HEK293 (cell line): ENCODE measurements around the gene ZNF438.

Experiments
- CTCF ChIA-PET: fragments of 350-600 bp; formaldehyde crosslinking; extraction: SDS; loops from one replicate; lab custom pipeline; 2021; ENCODE audit warnings: antibody characterized with exemption; lab: Yijun Ruan, JAX
- POLR2A ChIA-PET: fragments of 300-600 bp; formaldehyde crosslinking; extraction: SDS; loops from one replicate; lab custom pipeline; 2020; ENCODE audit warnings: antibody characterized with exemption, inconsistent platforms; lab: Yijun Ruan, JAX
- H3K27ac ChIP-seq: fragments of 200-500 bp; sonication (Bioruptor generic); 2 replicates; pipeline ENCODE4 v1.5.1; 2014; ENCODE audit warnings: low read depth, low read length, control low read depth, inconsistent platforms; ENCODE audit errors: extremely low read depth
- H3K36me3 ChIP-seq, 2 experiments: fragments of 200-500 bp in 1 of 2; sonication (Bioruptor generic) in 1 of 2; 1 replicate in 1 of 2; 2 replicates in 1 of 2; pipeline ENCODE4 v1.5.1; 2014 to 2017; ENCODE audit warnings: inconsistent platforms in 2 of 2, low read length in 2 of 2; ENCODE audit not compliant: control insufficient read depth in 2 of 2, insufficient read depth in 1 of 2
- H3K4me1 ChIP-seq: fragments of 200-500 bp; sonication (Bioruptor generic); 2 replicates; pipeline ENCODE4 v1.5.1; 2014; ENCODE audit warnings: mild to moderate bottlenecking, low read length, inconsistent platforms; ENCODE audit not compliant: control insufficient read depth, insufficient read depth
- H3K4me3 ChIP-seq: 2 replicates; pipeline ENCODE4 v1.5.1; 2011; ENCODE audit warnings: low read depth, mild to moderate bottlenecking, control low read depth, low read length, moderate library complexity
- H3K9me3 ChIP-seq: fragments of 200-500 bp; sonication (Bioruptor generic); 2 replicates; pipeline ENCODE4 v1.5.1; 2014; ENCODE audit warnings: low read depth, low read length, inconsistent platforms; ENCODE audit not compliant: control insufficient read depth, insufficient read depth
- BCL11A ChIP-seq: fragments of 450-650 bp; formaldehyde crosslinking; IDR thresholded peaks from 2 replicates; pipeline ENCODE4 v1.5.1; 2016; ENCODE audit warnings: low read depth, missing biosample characterization, missing genetic modification characterization
- BCL6B ChIP-seq: fragments of 450-650 bp; formaldehyde crosslinking; IDR thresholded peaks from 2 replicates; pipeline ENCODE4 v1.5.1; 2017; ENCODE audit warnings: missing biosample characterization, missing genetic modification characterization
- EGR2 ChIP-seq: fragments of 450-650 bp; formaldehyde crosslinking; IDR thresholded peaks from 2 replicates; pipeline ENCODE4 v1.5.1; 2016; ENCODE audit warnings: low read depth, missing biosample characterization, missing genetic modification characterization
- GLI2 ChIP-seq: fragments of 450-650 bp; formaldehyde crosslinking; IDR thresholded peaks from 2 replicates; pipeline ENCODE4; 2017; ENCODE audit warnings: missing biosample characterization, missing genetic modification characterization, low read depth, borderline replicate concordance
- HOXC10 ChIP-seq: sonication (generic); formaldehyde crosslinking; IDR thresholded peaks from 2 replicates; pipeline ENCODE4 v1.8.1; 2023; ENCODE audit warnings: mild to moderate bottlenecking, missing genetic modification reagents
- KLF1 ChIP-seq: fragments of 450-650 bp; formaldehyde crosslinking; IDR thresholded peaks from 2 replicates; pipeline ENCODE4 v1.5.1; 2016; ENCODE audit warnings: missing biosample characterization, missing genetic modification characterization
- KLF7 ChIP-seq: fragments of 450-650 bp; formaldehyde crosslinking; IDR thresholded peaks from 2 replicates; pipeline ENCODE4 v1.5.1; 2016; ENCODE audit warnings: missing biosample characterization, missing genetic modification characterization, borderline replicate concordance
- PRDM1 ChIP-seq: fragments of 450-650 bp; formaldehyde crosslinking; IDR thresholded peaks from 2 replicates; pipeline ENCODE4; 2016; ENCODE audit warnings: missing biosample characterization, missing genetic modification characterization
- RBAK ChIP-seq: fragments of 450-650 bp; formaldehyde crosslinking; IDR thresholded peaks from 2 replicates; pipeline ENCODE4 v1.5.1; 2016; ENCODE audit warnings: missing biosample characterization, missing genetic modification characterization
- SCRT1 ChIP-seq: fragments of 450-650 bp; formaldehyde crosslinking; IDR thresholded peaks from 2 replicates; pipeline ENCODE4 v1.5.1; 2016; ENCODE audit warnings: missing biosample characterization, missing genetic modification characterization, borderline replicate concordance
- SP3 ChIP-seq: fragments of 450-650 bp; formaldehyde crosslinking; IDR thresholded peaks from 2 replicates; pipeline ENCODE4 v1.5.1; 2016; ENCODE audit warnings: missing biosample characterization, missing genetic modification characterization
- WT1 ChIP-seq: fragments of 450-650 bp; formaldehyde crosslinking; IDR thresholded peaks from 2 replicates; pipeline ENCODE4 v1.5.1; 2016; ENCODE audit warnings: missing biosample characterization, missing genetic modification characterization
- ZBTB10 ChIP-seq: fragments of 450-650 bp; formaldehyde crosslinking; IDR thresholded peaks from 2 replicates; pipeline ENCODE4 v1.5.1; 2016; ENCODE audit warnings: missing biosample characterization, missing genetic modification characterization
- ZBTB11 ChIP-seq: fragments of 450-650 bp; formaldehyde crosslinking; conservative IDR thresholded peaks from 2 replicates; pipeline ENCODE4 v1.5.1; 2016; ENCODE audit warnings: low read depth, missing biosample characterization, missing genetic modification characterization
- ZFP69B ChIP-seq: fragments of 450-650 bp; formaldehyde crosslinking; IDR thresholded peaks from 2 replicates; pipeline ENCODE4 v1.5.1; 2016; ENCODE audit warnings: missing biosample characterization, missing genetic modification characterization
- ZNF221 ChIP-seq: fragments of 450-650 bp; formaldehyde crosslinking; IDR thresholded peaks from 2 replicates; pipeline ENCODE4 v1.5.1; 2017; ENCODE audit warnings: missing biosample characterization, missing genetic modification characterization, borderline replicate concordance
- ZNF223 ChIP-seq: fragments of 450-650 bp; formaldehyde crosslinking; IDR thresholded peaks from 2 replicates; pipeline ENCODE4 v1.5.1; 2016; ENCODE audit warnings: missing biosample characterization, missing genetic modification characterization
- ZNF266 ChIP-seq: fragments of 450-650 bp; formaldehyde crosslinking; IDR thresholded peaks from 2 replicates; pipeline ENCODE4 v1.5.1; 2016; ENCODE audit warnings: missing biosample characterization, missing genetic modification characterization, low read depth
- ZNF37A ChIP-seq: fragments of 450-650 bp; IDR thresholded peaks from 2 replicates; pipeline ENCODE4 v1.5.1; 2018; ENCODE audit warnings: missing biosample characterization, missing genetic modification characterization
- ZNF510 ChIP-seq: fragments of 450-650 bp; formaldehyde crosslinking; IDR thresholded peaks from 2 replicates; pipeline ENCODE4 v1.5.1; 2018; ENCODE audit warnings: mild to moderate bottlenecking, missing genetic modification characterization, missing biosample characterization; ENCODE audit not compliant: insufficient replicate concordance
- ZNF549 ChIP-seq: fragments of 450-650 bp; IDR thresholded peaks from 2 replicates; pipeline ENCODE4 v1.5.1; 2018; ENCODE audit warnings: missing biosample characterization, missing genetic modification characterization, mild to moderate bottlenecking, inconsistent platforms, moderate library complexity
- ZNF558 ChIP-seq: fragments of 450-650 bp; formaldehyde crosslinking; IDR thresholded peaks from 2 replicates; pipeline ENCODE4 v1.5.1; 2016; ENCODE audit warnings: missing biosample characterization, missing genetic modification characterization
- ZNF560 ChIP-seq: fragments of 450-650 bp; formaldehyde crosslinking; IDR thresholded peaks from 2 replicates; pipeline ENCODE4 v1.5.1; 2017; ENCODE audit warnings: missing biosample characterization, missing genetic modification characterization, borderline replicate concordance
- ZNF561 ChIP-seq: fragments of 450-650 bp; IDR thresholded peaks from 2 replicates; pipeline ENCODE4 v1.5.1; 2018; ENCODE audit warnings: missing biosample characterization, missing genetic modification characterization, borderline replicate concordance
- ZNF600 ChIP-seq: fragments of 450-650 bp; formaldehyde crosslinking; IDR thresholded peaks from 2 replicates; pipeline ENCODE4 v1.5.1; 2016; ENCODE audit warnings: missing biosample characterization, missing genetic modification characterization
- ZNF626 ChIP-seq: fragments of 450-650 bp; sonication (Bioruptor Pico); formaldehyde crosslinking; IDR thresholded peaks from 2 replicates; pipeline ENCODE4 v1.5.1; 2018; ENCODE audit warnings: missing biosample characterization, missing genetic modification characterization, inconsistent platforms
- ZNF677 ChIP-seq: fragments of 450-650 bp; IDR thresholded peaks from 2 replicates; pipeline ENCODE4 v1.5.0; 2018; ENCODE audit warnings: missing biosample characterization, mild to moderate bottlenecking, missing genetic modification characterization, moderate library complexity
- ZNF747 ChIP-seq: fragments of 450-650 bp; formaldehyde crosslinking; IDR thresholded peaks from 2 replicates; pipeline ENCODE4 v1.5.1; 2016; ENCODE audit warnings: missing biosample characterization, missing genetic modification characterization
- ZSCAN4 ChIP-seq: fragments of 450-650 bp; formaldehyde crosslinking; IDR thresholded peaks from 2 replicates; pipeline ENCODE4 v1.5.1; 2017; ENCODE audit warnings: missing biosample characterization, missing genetic modification characterization

ZNF438 gene

GRCh38 chr10:31033147-31033546 lies 1.5 kb upstream of the ZNF438 start:
- no peak overlapping the region for H3K4me3 ChIP-seq
- CTCF ChIA-PET = no interaction called here

GRCh38 chr10:31032258-31033132 lies 830 bp upstream of the ZNF438 start:
- H3K36me3 ChIP-seq = no peaks in the 10 kb centered on the region
- CTCF ChIA-PET = interaction anchor here (0.6 to 1.4 kb wide), 3 partner anchors 51 to 483 kb away, joined by 3 to 6 read pairs (median 4); no protein-coding TSS in a partner anchor
- POLR2A ChIA-PET = interaction anchor here (0.7 to 1.5 kb wide), 9 partner anchors 11 to 727 kb away, joined by 3 to 9 read pairs (median 3); no protein-coding TSS in a partner anchor
- H3K4me1 ChIP-seq = peaks cover 10% of the 10 kb centered on the region; the same call in 1 of the 2 replicates
- H3K27ac ChIP-seq = peak overlapping the region; percentile 83
- H3K4me3 ChIP-seq = peak overlapping the region; percentile 80
- no peaks in the 10 kb centered on the region for H3K9me3 ChIP-seq
- TF ChIP-seq BCL11A (tag by site-specific recombination) (no peak), RBAK (tag by site-specific recombination) (no peak), KLF1 (tag by site-specific recombination) (peak; percentile 96), SP3 (tag by site-specific recombination) (peak; percentile 96), ZNF558 (tag by site-specific recombination) (no peak), KLF7 (peak; percentile 83; the same call in 1 of the 2 replicates), ZNF600 (tag by site-specific recombination) (peak; percentile 71), WT1 (tag by site-specific recombination) (no peak), ZNF37A (tag by site-specific recombination) (no peak), ZBTB11 (0 out of 2 replicates have a peak, but pooled peaks have one; percentile 21)

More at GRCh38 chr10:31033147-31033546, 1.5 kb upstream of the ZNF438 start:
- POLR2A ChIA-PET = no interaction called here
- Histone ChIP-seq H3K27ac (no peak overlapping the region), H3K36me3 (no peaks in the 10 kb centered on the region), H3K4me1 (peaks cover 10% of the 10 kb centered on the region; the same call in 1 of the 2 replicates), H3K9me3 (no peaks in the 10 kb centered on the region)
- TF ChIP-seq ZNF560 (tag by site-specific recombination) (no peak), ZNF549 (tag by site-specific recombination) (no peak), HOXC10 (no peak), ZNF510 (tag by site-specific recombination) (no peak), ZSCAN4 (no peak), RBAK (tag by site-specific recombination) (no peak), EGR2 (tag by site-specific recombination) (no peak), ZNF223 (no peak), ZNF221 (tag by site-specific recombination) (no peak), BCL6B (tag by site-specific recombination) (no peak), PRDM1 (no peak), ZBTB10 (tag by site-specific recombination) (no peak), ZNF747 (tag by site-specific recombination) (no peak), ZNF677 (no peak), ZNF266 (tag by site-specific recombination) (no peak), ZNF626 (tag by site-specific recombination) (no peak), ZNF561 (no peak), SCRT1 (no peak), GLI2 (tag by site-specific recombination) (no peak), ZFP69B (no peak)
